ENCODE measurements around the gene ST3GAL4. TPM values are rescaled to one million over a fixed set of nuclear protein-coding genes. Genes with fewer than 3 reads are reported as not detected.
"Not testable (repeated sequence)": the region's sequence is repeated elsewhere in the genome, so short reads cannot be mapped to it uniquely, and the experiment has no call there.

The ST3GAL4 gene
- total RNA-seq, 1 experiment from 2014 or later: 13.6 TPM

DNA sequence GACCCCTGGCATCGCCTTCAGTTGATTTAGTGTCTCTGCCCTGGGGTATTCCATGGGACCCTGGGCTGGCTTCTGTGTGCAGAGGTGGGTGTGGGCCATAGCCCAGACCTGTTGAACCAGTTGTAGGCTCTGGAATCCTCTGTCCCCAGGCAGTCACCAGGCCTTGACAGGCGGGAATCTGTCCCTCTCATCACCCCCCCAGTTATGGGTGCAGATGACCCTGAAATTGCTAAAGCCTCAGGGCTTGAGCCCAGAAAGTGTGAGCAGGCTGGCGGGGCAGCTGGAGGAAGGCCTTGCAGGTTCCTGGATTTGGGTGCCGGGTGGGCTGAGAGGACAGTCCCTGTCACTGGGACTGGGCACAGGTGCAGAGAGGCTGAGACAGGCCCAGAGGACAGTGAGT, 27.2 kb downstream of the ST3GAL4 start:
- not testable (repeated sequence) for H3K9me3 ChIP-seq (ENCODE audit: control insufficient read depth, low read depth, low read length); H3T11ph ChIP-seq (ENCODE audit: low read length); H2BK120ac ChIP-seq (ENCODE audit: low read depth, low read length, poor library complexity, severe bottlenecking); H3K4me3 Mint-ChIP-seq; H4K5ac ChIP-seq (ENCODE audit: insufficient read length, low read depth, low read length); H2BK15ac ChIP-seq (ENCODE audit: low read depth, low read length); H2BK20ac ChIP-seq (ENCODE audit: low read depth, low read length, poor library complexity, severe bottlenecking); H3K4ac ChIP-seq (ENCODE audit: low read depth, low read length); H3K23ac ChIP-seq (ENCODE audit: insufficient read length, low read depth, low read length); H3K23me2 ChIP-seq (ENCODE audit: insufficient read length, low read depth, low read length, poor library complexity, severe bottlenecking); H2AK5ac ChIP-seq (ENCODE audit: insufficient read length, low read length); H4K91ac ChIP-seq (ENCODE audit: insufficient read length, low read depth, low read length); DNase-seq; H3K27ac Mint-ChIP-seq; H3K18ac ChIP-seq (ENCODE audit: insufficient read length, low read depth, low read length); H3K56ac ChIP-seq (ENCODE audit: insufficient read length, low read depth, low read length); H3K4me2 ChIP-seq (ENCODE audit: insufficient read depth, insufficient read length, low read length); H3K27me3 Mint-ChIP-seq (ENCODE audit: low read depth); H3K9ac ChIP-seq (ENCODE audit: extremely low read depth, insufficient read length, low read length); H2BK5ac ChIP-seq (ENCODE audit: insufficient read length, low read length); H2AFZ ChIP-seq (ENCODE audit: low read length); H3K27ac ChIP-seq (ENCODE audit: insufficient read length, low read depth, low read length); H4K8ac ChIP-seq (replicated peaks; ENCODE audit: insufficient read length, low read depth, low read length); H3K9me3 Mint-ChIP-seq; H3K4me1 ChIP-seq (ENCODE audit: insufficient read depth, low read length); H3K27me3 ChIP-seq (ENCODE audit: insufficient read depth, low read length); H3K79me2 ChIP-seq (ENCODE audit: insufficient read depth, low read length); H3K36me3 Mint-ChIP-seq (ENCODE audit: insufficient read depth in 1 of 3, low read depth in 3 of 3); H4K20me1 ChIP-seq (ENCODE audit: control insufficient read depth, insufficient read depth, insufficient read length); H3K14ac ChIP-seq (ENCODE audit: insufficient read depth, low read length); H2BK12ac ChIP-seq (ENCODE audit: insufficient read length, low read depth, low read length); H3K79me1 ChIP-seq (ENCODE audit: insufficient read depth, low read depth, low read length, poor library complexity, severe bottlenecking)
- no CpG with 5 or more reads among the region's 4 CpGs for WGBS (ENCODE audit: extremely low coverage, insufficient read length, low lambda C conversion rate)
- peaks cover 11 to 16% of the 10 kb centered on the region in 2 experiments for H3K4me1 Mint-ChIP-seq

Measured in H9 (cell line).